Hematopoietic multipotent progenitor cell treated with erythropoietin and hydrocortisone succinate and interleukin-3 and kit ligand, for 17 days (in vitro differentiated cells): ENCODE data around the gene NDUFS3.
"Not testable (repeated sequence)": the region's sequence is repeated elsewhere in the genome, so short reads cannot be mapped to it uniquely, and the experiment has no call there.

Experiments used
- DNase-seq: peaks from one replicate; pipeline ENCODE4 v3.0.0-alpha.2; 2015; ENCODE audit warnings: low spot score

NDUFS3 gene

GRCh38 chr11:47560426-47560825 lies 18.4 kb upstream of the NDUFS3 start:
- DNase-seq: no peak

GRCh38 chr11:47562393-47562792 lies 16.5 kb upstream of the NDUFS3 start:
- DNase-seq: not testable (repeated sequence)

- DNase-seq: not testable (repeated sequence)
Observed at GRCh38 chr11:47564366-47564765, 14.5 kb upstream of the NDUFS3 start.

- DNase-seq: no peak
Observed at GRCh38 chr11:47564933-47565339, 13.9 kb upstream of the NDUFS3 start.

- no peak for DNase-seq
Observed at GRCh38 chr11:47565340-47566148, 13.3 kb upstream of the NDUFS3 start, which contains the start of gene PTPMT1. TSS of gene PTPMT1 (plus strand) at chr11:47565599. CDS start at chr11:47565623, 24 bp downstream.

GRCh38 chr11:47566149-47566698 lies 12.7 kb upstream of the NDUFS3 start:
- no peak for DNase-seq

- DNase-seq: no peak
Observed at GRCh38 chr11:47569646-47570045, 9.2 kb upstream of the NDUFS3 start.

GRCh38 chr11:47570651-47571356 lies 8.1 kb upstream of the NDUFS3 start:
- no peak for DNase-seq

- DNase-seq: no peak
Observed at GRCh38 chr11:47571357-47571729, 7.5 kb upstream of the NDUFS3 start.

GRCh38 chr11:47571895-47572294 lies 7.0 kb upstream of the NDUFS3 start:
- DNase-seq: no peak

GRCh38 chr11:47572715-47573255 lies 6.1 kb upstream of the NDUFS3 start:
- DNase-seq: no peak

GRCh38 chr11:47573321-47573720 lies 5.6 kb upstream of the NDUFS3 start:
- DNase-seq: no peak

GRCh38 chr11:47577460-47578041 lies 1.3 kb upstream of the NDUFS3 start:
- DNase-seq: no peak

- DNase-seq: no peak
Observed at GRCh38 chr11:47583844-47584243, 5.0 kb downstream of the NDUFS3 start.

GRCh38 chr11:47586098-47586855 lies 7.4 kb downstream of the NDUFS3 start, which contains the start of gene FAM180B:
TSS of gene FAM180B (plus strand) at chr11:47586678. CDS start at chr11:47586769, 91 bp downstream.
- DNase-seq: no peak

- no peak for DNase-seq
Observed at GRCh38 chr11:47587039-47587716, 8.3 kb downstream of the NDUFS3 start.

- DNase-seq: no peak
Observed at GRCh38 chr11:47587723-47588326, 9.0 kb downstream of the NDUFS3 start.

GRCh38 chr11:47589118-47589517 lies 10.2 kb downstream of the NDUFS3 start:
- DNase-seq: no peak

- no peak for DNase-seq
Observed at GRCh38 chr11:47589584-47589976, 10.7 kb downstream of the NDUFS3 start.
